ENCODE data around the gene MTRR.

The MTRR gene

DNA sequence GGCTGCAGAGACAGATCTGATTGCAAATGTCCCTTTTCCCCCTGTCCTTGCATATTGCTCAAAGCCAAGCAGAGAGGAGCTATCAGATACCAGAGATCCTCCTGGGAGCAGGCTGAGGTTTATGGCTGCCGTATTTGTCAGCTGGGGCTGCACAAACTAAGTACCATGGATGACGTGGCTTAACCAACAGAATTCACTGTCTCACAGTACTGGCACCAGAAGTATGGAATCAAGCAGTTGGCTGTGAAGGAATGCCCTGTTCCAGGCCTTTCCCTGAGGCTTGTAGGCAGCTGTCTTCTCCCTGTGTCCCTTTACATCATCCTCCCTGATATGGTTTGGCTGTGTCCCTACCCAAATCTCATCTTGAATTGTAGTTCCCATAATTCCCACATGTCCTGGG is 20.7 kb upstream of the MTRR start:
- ATAC-seq (replicated peaks; ENCODE audit: extremely low read depth, poor library complexity, severe bottlenecking) (no peak), DNase-seq (ENCODE audit: low spot score in 2 of 2) (no peak)
- Mint-ChIP-seq H3K9me3 (no peaks in the 10 kb centered on the region), H3K4me3 (no peak overlapping the region), H3K27me3 (peaks cover 67% of the 10 kb centered on the region), H3K4me1 (peaks cover 16% of the 10 kb centered on the region), H3K36me3 (ENCODE audit: insufficient read depth) (no peaks in the 10 kb centered on the region), H3K27ac (ENCODE audit: low read depth) (no peak overlapping the region)

DNA sequence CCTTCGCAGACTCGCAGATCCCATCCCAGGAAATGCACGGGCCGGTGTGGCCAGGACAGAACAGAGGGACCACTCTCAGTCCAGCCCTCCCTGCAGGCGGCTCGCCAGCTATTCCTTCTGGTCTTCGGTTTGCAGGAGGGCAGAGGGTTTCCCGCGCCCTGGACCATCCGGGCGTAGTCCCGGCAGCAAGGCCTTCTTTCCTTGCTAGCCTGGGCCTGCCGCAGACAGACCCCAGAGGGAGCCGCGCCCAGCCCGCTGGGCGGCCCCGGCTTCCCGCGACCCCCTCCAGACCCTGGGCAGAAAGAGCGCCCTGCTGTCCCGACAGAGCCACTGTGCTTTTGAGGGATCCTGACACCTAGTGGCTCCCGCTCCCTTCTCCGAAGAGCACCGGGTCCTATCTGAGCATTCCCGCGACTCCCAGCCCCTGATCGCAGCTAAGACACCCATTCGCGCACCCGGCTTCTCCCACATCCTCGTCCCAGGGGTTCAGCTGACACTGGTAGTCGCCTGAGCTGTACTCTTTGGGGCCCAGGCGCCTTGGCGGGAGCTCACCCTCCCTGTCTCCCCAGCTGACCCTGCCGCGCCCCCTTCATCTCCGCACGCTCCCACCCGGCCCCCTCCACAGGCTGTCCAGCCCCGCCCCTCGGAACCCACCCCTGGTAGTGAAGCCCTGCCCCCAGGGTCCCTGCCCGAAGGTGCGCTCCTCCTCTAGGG is 19.1 kb upstream of the MTRR start:
- Mint-ChIP-seq H3K4me3 (peak overlapping the region; percentile 62), H3K27me3 (peaks cover 55% of the 10 kb centered on the region), H3K36me3 (ENCODE audit: insufficient read depth) (no peaks in the 10 kb centered on the region), H3K4me1 (peaks cover 16% of the 10 kb centered on the region), H3K27ac (ENCODE audit: low read depth) (no peak overlapping the region), H3K9me3 (no peaks in the 10 kb centered on the region)
- ATAC-seq (replicated peaks; ENCODE audit: extremely low read depth, poor library complexity, severe bottlenecking) (peak; percentile 24), DNase-seq (ENCODE audit: low spot score in 2 of 2) (no peak)

DNA sequence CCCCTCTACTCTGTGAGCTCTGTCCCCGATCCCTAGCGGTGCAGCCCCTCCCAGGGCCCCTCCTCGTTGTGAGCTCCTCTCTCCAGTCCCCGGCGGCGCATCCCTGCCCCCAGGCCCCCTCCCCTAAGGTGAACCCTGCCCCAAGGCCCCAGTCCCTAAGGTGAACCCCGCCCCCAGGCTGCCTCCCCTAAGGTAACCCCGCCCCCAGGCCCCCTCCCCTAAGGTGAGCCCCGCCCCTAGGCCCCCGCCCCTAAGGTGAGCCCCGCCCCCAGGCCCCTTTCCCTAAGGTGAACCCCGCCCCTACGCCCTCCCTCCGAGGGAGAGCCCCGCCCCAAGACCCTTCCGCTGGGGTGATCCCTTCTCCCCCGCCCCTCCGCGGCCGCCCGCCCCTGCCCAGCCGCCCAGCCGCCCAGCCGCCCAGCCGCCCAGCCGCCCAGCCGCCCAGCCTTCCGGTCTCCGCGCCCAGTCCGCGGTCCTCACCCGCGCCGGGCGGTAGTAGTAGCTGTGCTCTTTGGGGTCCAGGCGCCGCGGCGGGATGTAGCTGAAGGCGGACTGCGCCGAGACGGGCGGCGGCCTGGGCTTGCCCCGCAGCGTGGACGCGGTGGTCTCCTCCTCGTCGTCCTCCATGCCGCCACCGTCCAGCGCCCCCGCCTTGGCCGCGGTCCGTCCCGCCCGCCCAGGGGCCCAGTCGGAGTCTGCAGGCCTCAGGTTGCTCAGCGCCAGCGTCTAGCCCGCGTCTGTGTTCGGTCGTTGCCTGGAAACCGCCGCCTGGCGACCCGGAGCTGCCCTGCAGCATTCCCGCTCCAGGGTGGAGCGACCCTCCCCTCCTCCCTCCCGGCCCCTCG is 18.3 kb upstream of the MTRR start, which contains the start of gene CFAP90:
Gene CFAP90, minus strand, starts transcription at position 739 of the 845 bp plus-strand sequence. Its CDS starts 112 bp downstream, at position 627.
- no peaks in the 10 kb centered on the region for H3K36me3 Mint-ChIP-seq (ENCODE audit: insufficient read depth)
- H3K27me3 Mint-ChIP-seq, result peaks cover 47% of the 10 kb centered on the region
- peaks cover 16% of the 10 kb centered on the region for H3K4me1 Mint-ChIP-seq
- no peaks in the 10 kb centered on the region for H3K9me3 Mint-ChIP-seq
- no peak within 1 kb of the TSS for H3K27ac Mint-ChIP-seq (ENCODE audit: low read depth)
- no peak for DNase-seq (ENCODE audit: low spot score in 2 of 2)
- ATAC-seq (replicated peaks; ENCODE audit: extremely low read depth, poor library complexity, severe bottlenecking), result peak; percentile 50
- peak within 1 kb of the TSS; percentile 76 for H3K4me3 Mint-ChIP-seq

- peaks cover 41% of the 10 kb centered on the region for H3K27me3 Mint-ChIP-seq
- DNase-seq (ENCODE audit: low spot score in 2 of 2) (no peak), ATAC-seq (replicated peaks; ENCODE audit: extremely low read depth, poor library complexity, severe bottlenecking) (no peak)
- no peak overlapping the region for H3K27ac Mint-ChIP-seq (ENCODE audit: low read depth)
- H3K4me3 Mint-ChIP-seq, result peak overlapping the region; percentile 76
- H3K9me3 Mint-ChIP-seq, result no peaks in the 10 kb centered on the region
- peaks cover 16% of the 10 kb centered on the region for H3K4me1 Mint-ChIP-seq
- no peaks in the 10 kb centered on the region for H3K36me3 Mint-ChIP-seq (ENCODE audit: insufficient read depth)
Observed at GRCh38 chr5:7851240-7851592, 17.7 kb upstream of the MTRR start.

- H3K27me3 Mint-ChIP-seq, result peaks cover 36% of the 10 kb centered on the region
- H3K9me3 Mint-ChIP-seq, result no peaks in the 10 kb centered on the region
- peaks cover 16% of the 10 kb centered on the region for H3K4me1 Mint-ChIP-seq
- ATAC-seq (replicated peaks; ENCODE audit: extremely low read depth, poor library complexity, severe bottlenecking) (no peak), DNase-seq (ENCODE audit: low spot score in 2 of 2) (no peak)
- peak overlapping the region; percentile 76 for H3K4me3 Mint-ChIP-seq
- no peaks in the 10 kb centered on the region for H3K36me3 Mint-ChIP-seq (ENCODE audit: insufficient read depth)
- no peak overlapping the region for H3K27ac Mint-ChIP-seq (ENCODE audit: low read depth)
Observed at GRCh38 chr5:7851617-7852289, 17.2 kb upstream of the MTRR start.

GRCh38 chr5:7852542-7852941 is 16.4 kb upstream of the MTRR start:
- DNase-seq (ENCODE audit: low spot score in 2 of 2), result no peak
- Mint-ChIP-seq H3K4me1 (peaks cover 16% of the 10 kb centered on the region), H3K27ac (ENCODE audit: low read depth) (no peak overlapping the region), H3K27me3 (peaks cover 29% of the 10 kb centered on the region), H3K9me3 (no peaks in the 10 kb centered on the region), H3K4me3 (no peak overlapping the region), H3K36me3 (ENCODE audit: insufficient read depth) (peaks cover 2% of the 10 kb centered on the region)
- no peak for ATAC-seq (replicated peaks; ENCODE audit: extremely low read depth, poor library complexity, severe bottlenecking)

DNA sequence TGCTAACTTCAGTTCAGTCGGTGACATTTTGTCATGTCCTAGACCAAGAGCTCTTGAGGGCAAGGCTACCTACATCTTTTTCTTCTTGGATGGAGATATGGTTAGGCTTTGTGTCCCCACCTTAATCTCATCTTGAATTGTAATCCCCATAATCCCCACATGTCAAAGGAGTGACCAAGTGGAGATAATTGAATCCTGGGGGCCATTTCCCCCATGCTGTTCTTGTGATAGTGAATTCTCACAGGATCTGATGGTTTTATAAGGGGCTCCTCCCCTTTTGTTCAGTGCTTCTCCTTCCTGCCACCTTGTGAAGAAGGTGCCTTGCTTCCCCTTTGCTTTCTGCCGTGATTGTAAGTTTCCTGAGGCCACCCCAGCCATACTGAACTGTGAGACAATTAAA is 16.0 kb upstream of the MTRR start:
- Mint-ChIP-seq H3K27ac (ENCODE audit: low read depth) (no peak overlapping the region), H3K9me3 (no peaks in the 10 kb centered on the region), H3K36me3 (ENCODE audit: insufficient read depth) (peaks cover 4% of the 10 kb centered on the region), H3K4me1 (peaks cover 16% of the 10 kb centered on the region), H3K27me3 (peaks cover 29% of the 10 kb centered on the region), H3K4me3 (no peak overlapping the region)
- DNase-seq (ENCODE audit: low spot score in 2 of 2) (no peak), ATAC-seq (replicated peaks; ENCODE audit: extremely low read depth, poor library complexity, severe bottlenecking) (no peak)

DNA sequence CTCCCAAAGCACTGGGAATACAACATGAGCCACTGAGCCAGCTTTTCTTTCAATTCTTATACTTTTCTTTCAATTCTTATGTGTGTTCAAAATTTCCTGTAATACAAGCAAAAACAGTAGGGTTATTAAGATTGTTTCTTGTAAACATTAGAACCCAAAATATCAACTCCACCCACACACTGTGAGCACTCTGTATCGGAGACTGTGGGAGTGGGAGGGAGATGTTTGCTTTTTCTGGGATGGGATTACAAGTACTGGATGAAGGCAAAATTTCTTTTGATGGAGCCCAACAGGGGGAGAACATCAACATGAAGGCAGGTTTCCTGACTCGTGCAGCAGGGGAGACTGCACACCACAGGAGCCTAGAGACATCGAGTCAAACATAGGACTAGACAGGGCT is 13.3 kb upstream of the MTRR start:
- no peak for DNase-seq (ENCODE audit: low spot score in 2 of 2)
- no peaks in the 10 kb centered on the region for H3K9me3 Mint-ChIP-seq
- H3K4me1 Mint-ChIP-seq, result peaks cover 22% of the 10 kb centered on the region
- peaks cover 19% of the 10 kb centered on the region for H3K36me3 Mint-ChIP-seq (ENCODE audit: insufficient read depth)
- H3K4me3 Mint-ChIP-seq, result no peak overlapping the region
- no peak overlapping the region for H3K27ac Mint-ChIP-seq (ENCODE audit: low read depth)
- no peak for ATAC-seq (replicated peaks; ENCODE audit: extremely low read depth, poor library complexity, severe bottlenecking)
- H3K27me3 Mint-ChIP-seq, result peaks cover 10% of the 10 kb centered on the region

DNA sequence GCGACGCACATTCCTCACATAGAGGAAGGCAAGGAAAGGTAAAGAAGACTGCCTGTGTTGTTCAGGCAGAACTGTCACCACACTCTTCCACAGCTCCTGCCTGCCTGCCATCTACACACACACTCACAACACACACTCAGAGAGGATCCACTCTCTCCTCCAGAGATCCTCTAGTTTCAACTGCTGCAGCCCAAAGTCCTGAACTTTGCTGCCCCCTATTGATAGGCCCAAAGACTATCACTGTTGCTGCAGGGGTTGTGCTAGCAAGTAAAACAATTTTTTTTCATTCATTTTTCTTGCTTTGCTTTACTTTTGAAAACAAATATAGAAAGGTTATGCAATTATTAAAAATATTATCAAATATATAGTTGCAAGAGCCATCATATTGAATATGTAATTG is 12.1 kb upstream of the MTRR start:
- Mint-ChIP-seq H3K27me3 (peaks cover under 1% of the 10 kb centered on the region), H3K27ac (ENCODE audit: low read depth) (no peak overlapping the region), H3K9me3 (no peaks in the 10 kb centered on the region), H3K36me3 (ENCODE audit: insufficient read depth) (peaks cover 29% of the 10 kb centered on the region), H3K4me1 (peaks cover 14% of the 10 kb centered on the region), H3K4me3 (no peak overlapping the region)
- no peak for ATAC-seq (replicated peaks; ENCODE audit: extremely low read depth, poor library complexity, severe bottlenecking)
- no peak for DNase-seq (ENCODE audit: low spot score in 2 of 2)

- H3K4me1 Mint-ChIP-seq, result peaks cover 9% of the 10 kb centered on the region
- H3K9me3 Mint-ChIP-seq, result no peaks in the 10 kb centered on the region
- H3K27me3 Mint-ChIP-seq, result no peaks in the 10 kb centered on the region
- ATAC-seq (replicated peaks; ENCODE audit: extremely low read depth, poor library complexity, severe bottlenecking) (no peak), DNase-seq (ENCODE audit: low spot score in 2 of 2) (no peak)
- H3K4me3 Mint-ChIP-seq, result no peak overlapping the region
- H3K27ac Mint-ChIP-seq (ENCODE audit: low read depth), result no peak overlapping the region
- H3K36me3 Mint-ChIP-seq (ENCODE audit: insufficient read depth), result peaks cover 30% of the 10 kb centered on the region
Observed at GRCh38 chr5:7857361-7857760, 11.6 kb upstream of the MTRR start.

GRCh38 chr5:7857926-7858632 is 10.9 kb upstream of the MTRR start:
- DNase-seq (ENCODE audit: low spot score in 2 of 2), result no peak
- peaks cover 36% of the 10 kb centered on the region for H3K36me3 Mint-ChIP-seq (ENCODE audit: insufficient read depth)
- no peak overlapping the region for H3K4me3 Mint-ChIP-seq
- H3K27ac Mint-ChIP-seq (ENCODE audit: low read depth), result no peak overlapping the region
- H3K27me3 Mint-ChIP-seq, result no peaks in the 10 kb centered on the region
- peaks cover 6% of the 10 kb centered on the region for H3K4me1 Mint-ChIP-seq
- no peak for ATAC-seq (replicated peaks; ENCODE audit: extremely low read depth, poor library complexity, severe bottlenecking)
- H3K9me3 Mint-ChIP-seq, result no peaks in the 10 kb centered on the region

DNA sequence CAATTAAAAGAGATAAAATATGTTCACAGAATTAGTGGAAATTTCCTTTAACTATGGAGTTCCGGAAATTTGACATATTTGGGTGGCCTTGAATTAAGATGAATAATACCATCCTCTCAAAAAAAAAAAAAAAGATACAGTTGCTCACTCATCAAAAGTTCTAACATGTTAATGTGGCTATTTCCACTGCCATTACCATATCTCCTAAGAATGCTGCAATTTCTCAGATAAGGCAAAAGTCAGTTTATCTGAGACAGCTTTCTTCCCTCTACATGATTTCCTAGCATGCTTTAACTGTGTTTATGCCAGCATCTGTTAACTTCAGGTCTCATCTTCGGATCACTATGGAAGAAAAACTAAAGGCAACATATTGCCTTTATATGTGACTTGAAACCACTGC is 2.8 kb upstream of the MTRR start:
- Mint-ChIP-seq H3K27me3 (no peaks in the 10 kb centered on the region), H3K9me3 (no peaks in the 10 kb centered on the region), H3K4me3 (no peak overlapping the region), H3K4me1 (peaks cover 39% of the 10 kb centered on the region), H3K27ac (ENCODE audit: low read depth) (no peak overlapping the region), H3K36me3 (ENCODE audit: insufficient read depth) (peaks cover 38% of the 10 kb centered on the region)
- ATAC-seq (replicated peaks; ENCODE audit: extremely low read depth, poor library complexity, severe bottlenecking) (no peak), DNase-seq (ENCODE audit: low spot score in 2 of 2) (no peak)
